ENCODE results near the gene PTPRN2.

DNA sequence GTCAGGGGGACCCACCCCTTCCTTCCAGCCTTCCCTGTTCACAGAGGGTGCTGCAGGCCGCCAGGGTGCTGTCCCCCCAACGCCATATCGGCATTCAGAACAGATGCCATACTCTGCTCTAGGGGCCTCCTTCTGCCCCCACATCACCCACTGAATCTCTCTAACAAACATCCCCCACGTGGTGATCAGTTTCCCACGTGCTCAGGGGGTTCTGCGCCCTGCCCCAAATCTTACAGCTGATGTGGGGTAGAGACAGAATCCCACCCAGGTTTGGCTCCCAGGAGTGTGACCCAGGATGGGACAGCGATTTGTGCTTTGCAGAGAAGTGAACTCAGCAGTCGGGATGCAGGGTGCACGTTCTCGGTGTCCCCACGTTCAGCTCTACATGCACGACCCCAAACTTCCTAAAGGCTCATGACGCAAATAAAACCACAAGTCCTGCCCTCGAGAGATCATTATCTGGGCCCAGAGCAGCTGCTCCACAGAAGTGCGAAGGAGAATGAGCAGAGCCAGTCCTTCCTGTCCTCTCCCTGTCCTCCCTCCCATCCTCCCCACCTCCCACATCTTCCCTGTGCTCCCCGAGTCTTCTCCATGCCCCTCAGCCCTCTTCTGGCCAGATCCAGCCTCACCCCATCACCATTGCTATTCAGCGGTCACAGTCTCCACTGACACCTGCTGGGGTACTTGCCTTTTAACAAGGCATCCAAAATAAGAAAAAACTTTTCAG, 827.5 kb downstream of the PTPRN2 start:
- TF ChIP-seq, protein P1, sequence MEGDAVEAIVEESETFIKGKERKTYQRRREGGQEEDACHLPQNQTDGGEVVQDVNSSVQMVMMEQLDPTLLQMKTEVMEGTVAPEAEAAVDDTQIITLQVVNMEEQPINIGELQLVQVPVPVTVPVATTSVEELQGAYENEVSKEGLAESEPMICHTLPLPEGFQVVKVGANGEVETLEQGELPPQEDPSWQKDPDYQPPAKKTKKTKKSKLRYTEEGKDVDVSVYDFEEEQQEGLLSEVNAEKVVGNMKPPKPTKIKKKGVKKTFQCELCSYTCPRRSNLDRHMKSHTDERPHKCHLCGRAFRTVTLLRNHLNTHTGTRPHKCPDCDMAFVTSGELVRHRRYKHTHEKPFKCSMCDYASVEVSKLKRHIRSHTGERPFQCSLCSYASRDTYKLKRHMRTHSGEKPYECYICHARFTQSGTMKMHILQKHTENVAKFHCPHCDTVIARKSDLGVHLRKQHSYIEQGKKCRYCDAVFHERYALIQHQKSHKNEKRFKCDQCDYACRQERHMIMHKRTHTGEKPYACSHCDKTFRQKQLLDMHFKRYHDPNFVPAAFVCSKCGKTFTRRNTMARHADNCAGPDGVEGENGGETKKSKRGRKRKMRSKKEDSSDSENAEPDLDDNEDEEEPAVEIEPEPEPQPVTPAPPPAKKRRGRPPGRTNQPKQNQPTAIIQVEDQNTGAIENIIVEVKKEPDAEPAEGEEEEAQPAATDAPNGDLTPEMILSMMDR (IDR thresholded peaks at IDR 0.05), result no peak
- no peak for TF ChIP-seq POLR2AphosphoS5 (IDR thresholded peaks at IDR 0.05)
